22Rv1 (cell line): ENCODE measurements around the gene OCA2.

Experiments used
- CTCF ChIP-seq: fragments of 450-650 bp; IDR thresholded peaks from 2 replicates; pipeline ENCODE4 v1.5.1; 2017; ENCODE audit warnings: mild to moderate bottlenecking
- ZFX ChIP-seq: fragments of 450-650 bp; IDR thresholded peaks from 2 replicates; pipeline ENCODE4 v1.6.1; 2017; ENCODE audit warnings: antibody characterized with exemption, borderline replicate concordance

- TF ChIP-seq CTCF (no peak), ZFX (no peak)
These were observed 94.0 kb downstream of the OCA2 start for GRCh38 chr15:28005004-28005527.
